ENCODE results near the gene ZNF221. TPM values are rescaled to one million over a fixed set of nuclear protein-coding genes. Genes with fewer than 3 reads are reported as not detected.

Gene ZNF221
- total and polyA plus RNA-seq, 2 donors from 2014 or later: 0.54 to 6.2 TPM

- intact Hi-C loops (cut with DNase I): no loop called here
- Histone ChIP-seq H3K36me3 (ENCODE audit: control insufficient read depth in 2 of 3, insufficient read depth in 3 of 3, low read length in 3 of 3) (peaks cover under 1 to 4% (median 3%) of the 10 kb centered on the region in 3 donors), H3K9ac (ENCODE audit: low read length in 3 of 3) (peak overlapping the region in 2 of 3 donors; percentile 79 to 96), H3K27me3 (ENCODE audit: control insufficient read depth, insufficient read depth, low read length) (no peaks in the 10 kb centered on the region), H3K27ac (ENCODE audit: low read depth in 2 of 2, low read length in 2 of 2) (peak overlapping the region; percentile 39 to 49), H3K9me3 (ENCODE audit: control insufficient read depth in 2 of 3, insufficient read depth in 1 of 3, low read length in 3 of 3) (peaks cover 0 to 16% (median 0%) of the 10 kb centered on the region in 3 donors), H3K4me1 (ENCODE audit: control insufficient read depth in 2 of 3, insufficient read depth in 2 of 3, low read depth in 1 of 3, low read length in 3 of 3) (peaks cover 4 to 11% (median 7%) of the 10 kb centered on the region in 3 donors), H3K4me3 (ENCODE audit: low read length in 3 of 3) (peak overlapping the region; percentile 93 to 98 (median 94))
- no peak for TF ChIP-seq CTCF (IDR thresholded peaks at IDR 0.05; ENCODE audit: borderline replicate concordance, extremely low read depth, insufficient read depth)
- no peak for DNase-seq
- FAIRE-seq: no peak
These were observed 51.2 kb downstream of the ZNF221 start for GRCh38 chr19:44002212-44002565.

- FAIRE-seq: peak; percentile 80
- no peak for TF ChIP-seq CTCF (IDR thresholded peaks at IDR 0.05; ENCODE audit: borderline replicate concordance, extremely low read depth, insufficient read depth)
- DNase-seq: peak; percentile 93 to 99 (median 95)
These were observed 51.8 kb downstream of the ZNF221 start, which contains the start of gene ZNF230 for GRCh38 chr19:44002566-44003460. TSS of gene ZNF230 (plus strand) at chr19:44002957. CDS start at chr19:44007079, 4,122 bp downstream.

GRCh38 chr19:44003461-44004009 lies 52.5 kb downstream of the ZNF221 start:
- H3K4me1 ChIP-seq (ENCODE audit: control insufficient read depth in 2 of 3, insufficient read depth in 2 of 3, low read depth in 1 of 3, low read length in 3 of 3): peaks cover 4 to 11% (median 7%) of the 10 kb centered on the region in 3 donors
- peak in 4 of 5 donors; percentile 29 to 66 (median 38) for DNase-seq
- H3K27ac ChIP-seq (ENCODE audit: low read depth in 2 of 2, low read length in 2 of 2): peak overlapping the region in 1 of 2 donors; percentile 53
- H3K9me3 ChIP-seq (ENCODE audit: control insufficient read depth in 2 of 3, insufficient read depth in 1 of 3, low read length in 3 of 3): peaks cover 0 to 20% (median 0%) of the 10 kb centered on the region in 3 donors
- H3K27me3 ChIP-seq (ENCODE audit: control insufficient read depth, insufficient read depth, low read length): no peaks in the 10 kb centered on the region
- no peak for TF ChIP-seq CTCF (IDR thresholded peaks at IDR 0.05; ENCODE audit: borderline replicate concordance, extremely low read depth, insufficient read depth)
- FAIRE-seq: no peak
- intact Hi-C loops (cut with DNase I): no loop called here
- peak overlapping the region; percentile 93 to 98 (median 94) for H3K4me3 ChIP-seq (ENCODE audit: low read length in 3 of 3)
- peaks cover 10 to 14% (median 11%) of the 10 kb centered on the region in 3 donors for H3K36me3 ChIP-seq (ENCODE audit: control insufficient read depth in 2 of 3, insufficient read depth in 3 of 3, low read length in 3 of 3)
- peak overlapping the region; percentile 85 to 96 (median 93) for H3K9ac ChIP-seq (ENCODE audit: low read length in 3 of 3)

More at GRCh38 chr19:44002566-44003460, 51.8 kb downstream of the ZNF221 start, which contains the start of gene ZNF230:
- Histone ChIP-seq H3K27me3 (ENCODE audit: control insufficient read depth, insufficient read depth, low read length) (no peaks in the 10 kb centered on the region), H3K4me3 (ENCODE audit: low read length in 3 of 3) (peak within 1 kb of the TSS; percentile 93 to 98 (median 94)), H3K27ac (ENCODE audit: low read depth in 2 of 2, low read length in 2 of 2) (peak within 1 kb of the TSS; percentile 49 to 53), H3K4me1 (ENCODE audit: control insufficient read depth in 2 of 3, insufficient read depth in 2 of 3, low read depth in 1 of 3, low read length in 3 of 3) (peaks cover 4 to 11% (median 7%) of the 10 kb centered on the region in 3 donors), H3K36me3 (ENCODE audit: control insufficient read depth in 2 of 3, insufficient read depth in 3 of 3, low read length in 3 of 3) (peaks cover 6 to 7% (median 7%) of the 10 kb centered on the region in 3 donors), H3K9me3 (ENCODE audit: control insufficient read depth in 2 of 3, insufficient read depth in 1 of 3, low read length in 3 of 3) (peaks cover 0 to 15% (median 0%) of the 10 kb centered on the region in 3 donors), H3K9ac (ENCODE audit: low read length in 3 of 3) (peak within 1 kb of the TSS; percentile 85 to 96 (median 93))
- intact Hi-C loops (cut with DNase I): no loop called here
